Upper lobe of left lung (tissue), 4 donors: ENCODE results near the gene NKG7.

ENCODE experiments used
- EP300 ChIP-seq, 4 donors: sonication (generic); formaldehyde crosslinking; IDR thresholded peaks; one replicate each; pipeline ENCODE4 v1.5.1; 2017; ENCODE audit warnings: antibody characterized with exemption in 4 of 4, control low read depth in 2 of 4
- POLR2A ChIP-seq, 4 donors: fragments of 450-650 bp; IDR thresholded peaks; one replicate each; pipeline ENCODE4 v1.5.1; 2016 to 2017; ENCODE audit warnings: antibody characterized with exemption in 4 of 4, mild to moderate bottlenecking in 2 of 4
- POLR2AphosphoS5 ChIP-seq, 2 donors: sonication (generic); formaldehyde crosslinking; IDR thresholded peaks; one replicate each; pipeline ENCODE4 v1.5.1; 2017; ENCODE audit warnings: antibody characterized with exemption in 2 of 2

- no peak for TF ChIP-seq POLR2A (IDR thresholded peaks at IDR 0.05)
- TF ChIP-seq EP300 (IDR thresholded peaks at IDR 0.05), result no peak
- TF ChIP-seq POLR2AphosphoS5 (IDR thresholded peaks at IDR 0.05), result no peak
These were observed 25.7 kb upstream of the NKG7 start for GRCh38 chr19:51398096-51398704.
